HepG2 (cell line): ENCODE results near the gene CSNK1D. TPM values are rescaled to one million over a fixed set of nuclear protein-coding genes. Genes with fewer than 3 reads are reported as not detected.

Experiments used
- ATF7 ChIP-seq, 2 experiments: fragments of 450-650 bp in 1 of 2; sonication (generic) in 1 of 2; formaldehyde crosslinking in 1 of 2; IDR thresholded peaks; 2 replicates each; pipeline versions ENCODE4 v1.4.0 to v1.6.1; 2016 to 2020; ENCODE audit warnings: antibody characterized with exemption in 1 of 2, mild to moderate bottlenecking in 1 of 2, missing genetic modification reagents in 1 of 2
- CREB1 ChIP-seq, 2 experiments: fragments of 450-650 bp in 1 of 2; IDR thresholded peaks; 2 replicates each; pipeline ENCODE4 v1.6.1; 2016 to 2017; ENCODE audit warnings: control low read depth in 1 of 2, mild to moderate bottlenecking in 1 of 2, missing compliant biosample characterization in 1 of 2, missing genetic modification characterization in 1 of 2
- FOSL2 ChIP-seq: sonication (generic); formaldehyde crosslinking; IDR thresholded peaks from 2 replicates; pipeline ENCODE4 v1.4.0; 2020; ENCODE audit warnings: missing genetic modification reagents
- KLF16 ChIP-seq, 2 experiments: sonication (generic) in 1 of 2; formaldehyde crosslinking in 1 of 2; IDR thresholded peaks; 2 replicates each; pipeline versions ENCODE4 v1.6.1 to v1.8.0; 2016 to 2023; ENCODE audit warnings: missing genetic modification reagents in 2 of 2, missing compliant biosample characterization in 1 of 2
- LCORL ChIP-seq, 2 experiments: fragments of 450-650 bp in 1 of 2; sonication (generic) in 1 of 2; formaldehyde crosslinking in 1 of 2; IDR thresholded peaks; 2 replicates each; pipeline versions ENCODE4 v1.5.0 to v1.6.1; 2017 to 2020; ENCODE audit warnings: antibody characterized with exemption in 1 of 2, missing genetic modification reagents in 1 of 2
- MAFF ChIP-seq: IDR thresholded peaks from 2 replicates; pipeline ENCODE4 v1.6.1; 2011; ENCODE audit warnings: low read depth, low read length, improper control_type of control experiment
- MED8 ChIP-seq: sonication (generic); formaldehyde crosslinking; IDR thresholded peaks from 2 replicates; pipeline ENCODE4 v1.8.1; 2023; ENCODE audit warnings: mild to moderate bottlenecking, missing genetic modification reagents; ENCODE audit not compliant: insufficient replicate concordance
- NFYB ChIP-seq: sonication (generic); formaldehyde crosslinking; IDR thresholded peaks from 2 replicates; pipeline ENCODE4 v1.4.0; 2020; ENCODE audit warnings: missing genetic modification reagents
- RBM22 ChIP-seq: fragments of 200-400 bp; formaldehyde crosslinking; optimal IDR thresholded peaks from 2 replicates; pipeline ENCODE3; 2017; ENCODE audit warnings: mild to moderate bottlenecking, low read length, moderate library complexity
- TBP ChIP-seq: sonication (generic); formaldehyde crosslinking; IDR thresholded peaks from 2 replicates; pipeline ENCODE4 v1.5.0; 2020; ENCODE audit warnings: missing genetic modification reagents
- ZFP36L1 ChIP-seq: sonication (generic); formaldehyde crosslinking; IDR thresholded peaks from 2 replicates; pipeline ENCODE4 v1.8.0; 2022; ENCODE audit warnings: mild to moderate bottlenecking, missing genetic modification reagents, moderate library complexity
- ZFYVE20 ChIP-seq: sonication (generic); formaldehyde crosslinking; IDR thresholded peaks from 2 replicates; pipeline ENCODE4 v1.8.0; 2023; ENCODE audit warnings: low read depth, mild to moderate bottlenecking, moderate library complexity, missing genetic modification reagents, borderline replicate concordance
- ZNF121 ChIP-seq: sonication (generic); formaldehyde crosslinking; IDR thresholded peaks from 2 replicates; pipeline ENCODE4 v1.5.0; 2020; ENCODE audit warnings: mild to moderate bottlenecking, missing genetic modification reagents
- ZNF550 ChIP-seq: sonication (generic); formaldehyde crosslinking; IDR thresholded peaks from 2 replicates; pipeline ENCODE4 v1.4.0; 2020; ENCODE audit warnings: mild to moderate bottlenecking, missing genetic modification reagents, borderline replicate concordance
- ZNF652 ChIP-seq: IDR thresholded peaks from 2 replicates; pipeline ENCODE4 v1.6.1; 2016; ENCODE audit warnings: low read depth, borderline replicate concordance
- ZNF776 ChIP-seq: sonication (generic); formaldehyde crosslinking; IDR thresholded peaks from 2 replicates; pipeline ENCODE4 v1.4.0; 2020; ENCODE audit warnings: mild to moderate bottlenecking, missing genetic modification reagents
- polyA plus RNA-seq, 8 experiments: library from polyadenylated mRNA; depleted of rRNA in 3 of 8; stranded (reverse) in 7 of 8; unstranded in 1 of 8; fragments of >200 nt; fragmentation: Illumina TruSeq in 4 of 8; extraction: Trizol in 4 of 8; gene quantifications; 2 replicates each; pipeline versions ENCODE4 v1.2.1 to v1.2.3, GENCODE V29; 2011 to 2016; ENCODE audit warnings: low read depth in 4 of 8, missing spikeins in 1 of 8, mixed read lengths in 1 of 8; ENCODE audit not compliant: insufficient read depth in 1 of 8
- total RNA-seq, 5 experiments: library from RNA; depleted of rRNA; stranded (reverse); fragments of >200 nt; fragmentation: Illumina TruSeq; extraction: Trizol; gene quantifications; 2 replicates each; pipeline ENCODE4 v1.2.3, GENCODE V29; 2016; ENCODE audit warnings: low read depth in 1 of 5
- TF ChIP-seq, protein P1 (sequence below): sonication (generic); formaldehyde crosslinking; IDR thresholded peaks from 2 replicates; pipeline ENCODE4 v1.5.0; 2020; ENCODE audit warnings: missing genetic modification reagents
- TF ChIP-seq, protein P2 (sequence below): sonication (generic); formaldehyde crosslinking; IDR thresholded peaks from 2 replicates; pipeline ENCODE4 v1.4.0; 2020; ENCODE audit warnings: missing genetic modification reagents; ENCODE audit errors: not compliant biosample characterization
- TF ChIP-seq, protein P3 (sequence below): sonication (generic); formaldehyde crosslinking; IDR thresholded peaks from 2 replicates; pipeline ENCODE4; 2020; ENCODE audit warnings: missing genetic modification reagents, mild to moderate bottlenecking, borderline replicate concordance
- TF ChIP-seq, protein P4 (sequence below): sonication (generic); formaldehyde crosslinking; conservative IDR thresholded peaks from 2 replicates; pipeline ENCODE4 v1.8.0; 2022; ENCODE audit warnings: missing genetic modification reagents

CSNK1D gene
- total and polyA plus RNA-seq, 2 of the 13 experiments (the other 11 are each of a cell fraction or from before 2014, with no cell fraction given), result 31.5 to 128 TPM

DNA sequence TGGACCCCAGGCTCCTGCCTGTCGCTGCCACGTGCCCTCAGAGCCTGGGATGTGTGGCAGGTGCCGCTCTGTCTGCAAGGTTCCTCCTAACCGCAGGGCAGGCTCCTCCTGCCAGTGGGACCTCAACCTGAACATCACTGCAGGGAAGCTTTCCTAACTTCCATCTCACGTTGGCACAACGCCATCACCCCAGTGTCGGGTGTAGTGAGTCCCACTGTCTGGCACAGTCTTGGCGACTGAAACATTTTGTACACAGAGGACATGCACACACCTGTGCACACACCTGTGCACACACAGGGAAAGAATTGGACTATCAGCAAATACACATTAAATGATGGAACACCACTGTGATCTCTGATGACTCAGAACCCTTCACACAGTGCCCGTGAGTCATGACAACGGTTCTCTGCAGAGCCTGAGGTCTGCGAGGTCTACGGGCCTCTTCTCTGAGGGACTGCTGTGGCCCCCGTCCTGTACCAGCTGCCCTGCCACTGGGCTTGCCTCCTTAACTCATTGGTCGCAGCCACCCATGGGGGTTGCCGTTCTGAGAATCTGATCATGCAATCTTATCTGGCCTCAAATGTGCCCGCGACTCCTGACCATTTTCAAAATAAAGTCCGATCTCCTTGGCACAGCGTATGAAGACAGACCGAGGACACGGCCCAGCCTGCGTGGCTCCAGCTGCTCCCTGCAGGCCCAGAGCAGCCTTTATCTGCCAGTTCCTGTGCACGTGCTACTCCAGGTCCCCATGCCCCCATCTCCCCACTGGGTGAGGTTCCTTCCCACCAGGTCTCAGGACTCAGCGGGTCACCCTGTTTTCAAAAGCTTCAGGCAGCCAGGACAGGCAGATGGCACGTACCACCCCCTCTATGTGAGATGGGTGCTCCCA is 68.4 kb downstream of the CSNK1D start (continued):
- TF ChIP-seq, protein P1, sequence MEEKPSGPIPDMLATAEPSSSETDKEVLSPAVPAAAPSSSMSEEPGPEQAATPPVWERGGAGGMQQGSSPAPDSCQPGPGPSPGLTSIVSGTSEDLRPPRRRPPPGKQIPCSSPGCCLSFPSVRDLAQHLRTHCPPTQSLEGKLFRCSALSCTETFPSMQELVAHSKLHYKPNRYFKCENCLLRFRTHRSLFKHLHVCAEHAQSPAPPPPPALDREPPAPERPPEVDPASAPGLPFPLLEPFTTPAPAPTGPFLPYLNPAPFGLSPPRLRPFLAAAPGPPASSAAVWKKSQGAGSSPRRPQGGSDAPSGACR (CRISPR knock-in tag), result no peak
- TF ChIP-seq KLF16 (CRISPR knock-in tag; IDR thresholded peaks at IDR 0.05) (no peak), ZFP36L1 (CRISPR knock-in tag) (no peak), MAFF (0 out of 2 replicates have a peak, but pooled peaks have one; percentile 11), ZNF550 (CRISPR knock-in tag) (0 out of 2 replicates have a peak, but pooled peaks have one; percentile 5), FOSL2 (peak; percentile 74), RBM22 (peak; percentile 42), NFYB (no peak), TBP (CRISPR knock-in tag) (no peak), ZNF121 (CRISPR knock-in tag) (no peak), ZNF776 (CRISPR knock-in tag) (no peak; the same call in 1 of the 2 replicates), ZNF652 (CRISPR knock-in tag) (no peak), CREB1 (IDR thresholded peaks at IDR 0.05) (0 out of 2 replicates have a peak, but pooled peaks have one; percentile 34), CREB1 (CRISPR knock-in tag; IDR thresholded peaks at IDR 0.05) (no peak), ZFYVE20 (CRISPR knock-in tag) (no peak), MED8 (CRISPR knock-in tag) (no peak), ATF7 (IDR thresholded peaks at IDR 0.05) (no peak), ATF7 (CRISPR knock-in tag; IDR thresholded peaks at IDR 0.05) (no peak), LCORL (IDR thresholded peaks at IDR 0.05) (no peak), LCORL (CRISPR knock-in tag; IDR thresholded peaks at IDR 0.05) (no peak)
- TF ChIP-seq, protein P2, sequence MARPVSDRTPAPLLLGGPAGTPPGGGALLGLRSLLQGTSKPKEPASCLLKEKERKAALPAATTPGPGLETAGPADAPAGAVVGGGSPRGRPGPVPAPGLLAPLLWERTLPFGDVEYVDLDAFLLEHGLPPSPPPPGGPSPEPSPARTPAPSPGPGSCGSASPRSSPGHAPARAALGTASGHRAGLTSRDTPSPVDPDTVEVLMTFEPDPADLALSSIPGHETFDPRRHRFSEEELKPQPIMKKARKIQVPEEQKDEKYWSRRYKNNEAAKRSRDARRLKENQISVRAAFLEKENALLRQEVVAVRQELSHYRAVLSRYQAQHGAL (CRISPR knock-in tag), result no peak
- TF ChIP-seq, protein P3, sequence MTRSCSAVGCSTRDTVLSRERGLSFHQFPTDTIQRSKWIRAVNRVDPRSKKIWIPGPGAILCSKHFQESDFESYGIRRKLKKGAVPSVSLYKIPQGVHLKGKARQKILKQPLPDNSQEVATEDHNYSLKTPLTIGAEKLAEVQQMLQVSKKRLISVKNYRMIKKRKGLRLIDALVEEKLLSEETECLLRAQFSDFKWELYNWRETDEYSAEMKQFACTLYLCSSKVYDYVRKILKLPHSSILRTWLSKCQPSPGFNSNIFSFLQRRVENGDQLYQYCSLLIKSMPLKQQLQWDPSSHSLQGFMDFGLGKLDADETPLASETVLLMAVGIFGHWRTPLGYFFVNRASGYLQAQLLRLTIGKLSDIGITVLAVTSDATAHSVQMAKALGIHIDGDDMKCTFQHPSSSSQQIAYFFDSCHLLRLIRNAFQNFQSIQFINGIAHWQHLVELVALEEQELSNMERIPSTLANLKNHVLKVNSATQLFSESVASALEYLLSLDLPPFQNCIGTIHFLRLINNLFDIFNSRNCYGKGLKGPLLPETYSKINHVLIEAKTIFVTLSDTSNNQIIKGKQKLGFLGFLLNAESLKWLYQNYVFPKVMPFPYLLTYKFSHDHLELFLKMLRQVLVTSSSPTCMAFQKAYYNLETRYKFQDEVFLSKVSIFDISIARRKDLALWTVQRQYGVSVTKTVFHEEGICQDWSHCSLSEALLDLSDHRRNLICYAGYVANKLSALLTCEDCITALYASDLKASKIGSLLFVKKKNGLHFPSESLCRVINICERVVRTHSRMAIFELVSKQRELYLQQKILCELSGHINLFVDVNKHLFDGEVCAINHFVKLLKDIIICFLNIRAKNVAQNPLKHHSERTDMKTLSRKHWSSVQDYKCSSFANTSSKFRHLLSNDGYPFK, result no peak
- TF ChIP-seq, protein P4, sequence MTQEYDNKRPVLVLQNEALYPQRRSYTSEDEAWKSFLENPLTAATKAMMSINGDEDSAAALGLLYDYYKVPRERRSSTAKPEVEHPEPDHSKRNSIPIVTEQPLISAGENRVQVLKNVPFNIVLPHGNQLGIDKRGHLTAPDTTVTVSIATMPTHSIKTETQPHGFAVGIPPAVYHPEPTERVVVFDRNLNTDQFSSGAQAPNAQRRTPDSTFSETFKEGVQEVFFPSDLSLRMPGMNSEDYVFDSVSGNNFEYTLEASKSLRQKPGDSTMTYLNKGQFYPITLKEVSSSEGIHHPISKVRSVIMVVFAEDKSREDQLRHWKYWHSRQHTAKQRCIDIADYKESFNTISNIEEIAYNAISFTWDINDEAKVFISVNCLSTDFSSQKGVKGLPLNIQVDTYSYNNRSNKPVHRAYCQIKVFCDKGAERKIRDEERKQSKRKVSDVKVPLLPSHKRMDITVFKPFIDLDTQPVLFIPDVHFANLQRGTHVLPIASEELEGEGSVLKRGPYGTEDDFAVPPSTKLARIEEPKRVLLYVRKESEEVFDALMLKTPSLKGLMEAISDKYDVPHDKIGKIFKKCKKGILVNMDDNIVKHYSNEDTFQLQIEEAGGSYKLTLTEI (CRISPR knock-in tag), result no peak
